Stimulated activated CD4-positive, alpha-beta T cell treated with anti-CD3 and anti-CD28 coated beads, Interleukin-1b, Interleukin-23, amount 100 ng/mL, for 48 hours (primary cell): ENCODE results near the gene HCRTR1.
A peak's percentile ranks its signal among the peaks of the same experiment; 100 is the strongest.

Source experiments
- DNase-seq: peaks from one replicate; pipeline ENCODE4 v3.0.0-alpha.2; 2020

The HCRTR1 gene

GRCh38 chr1:31627301-31627929, 9.9 kb downstream of the HCRTR1 start:
- DNase-seq: no peak

- no peak for DNase-seq
These were observed 10.6 kb downstream of the HCRTR1 start for GRCh38 chr1:31627930-31628559.

GRCh38 chr1:31628931-31629556, 11.6 kb downstream of the HCRTR1 start:
- no peak for DNase-seq

GRCh38 chr1:31632649-31633048, 15.2 kb downstream of the HCRTR1 start:
- DNase-seq: no peak

GRCh38 chr1:31633117-31633516, 15.6 kb downstream of the HCRTR1 start:
- DNase-seq: peak; percentile 25

- DNase-seq: no peak
These were observed 20.6 kb downstream of the HCRTR1 start for GRCh38 chr1:31637915-31638673.

GRCh38 chr1:31639543-31639942, 22.1 kb downstream of the HCRTR1 start:
- no peak for DNase-seq

GRCh38 chr1:31640179-31640578, 22.7 kb downstream of the HCRTR1 start:
- DNase-seq: no peak

- no peak for DNase-seq
These were observed 23.5 kb downstream of the HCRTR1 start for GRCh38 chr1:31640964-31641363.

- no peak for DNase-seq
These were observed 24.9 kb downstream of the HCRTR1 start for GRCh38 chr1:31642366-31642765.

GRCh38 chr1:31642897-31643296, 25.4 kb downstream of the HCRTR1 start:
- no peak for DNase-seq

GRCh38 chr1:31643976-31644559, 26.6 kb downstream of the HCRTR1 start:
- DNase-seq: no peak

GRCh38 chr1:31644560-31645273, 27.2 kb downstream of the HCRTR1 start, which contains the start of gene PEF1:
PEF1 (minus strand) TSS chr1:31644876; CDS start chr1:31644864, 12 bp downstream.
- DNase-seq: peak; percentile 99

- no peak for DNase-seq
These were observed 27.7 kb downstream of the HCRTR1 start for GRCh38 chr1:31645274-31645568.

- no peak for DNase-seq
These were observed 28.9 kb downstream of the HCRTR1 start for GRCh38 chr1:31646259-31646960.

GRCh38 chr1:31647106-31647505, 29.6 kb downstream of the HCRTR1 start:
- no peak for DNase-seq

GRCh38 chr1:31648190-31648589, 30.7 kb downstream of the HCRTR1 start:
- no peak for DNase-seq

GRCh38 chr1:31648641-31649357, 31.3 kb downstream of the HCRTR1 start:
- DNase-seq: no peak

GRCh38 chr1:31650161-31651088, 32.9 kb downstream of the HCRTR1 start:
- no peak for DNase-seq

- DNase-seq: no peak
These were observed 33.6 kb downstream of the HCRTR1 start for GRCh38 chr1:31651089-31651420.
